Activated CD8-positive, alpha-beta memory T cell treated with anti-CD3 and anti-CD28 coated beads, Interleukin-2, amount 50 U/mL, for 1 hour (primary cell): ENCODE measurements around the gene ELOB.
"Not testable (repeated sequence)": the region's sequence is repeated elsewhere in the genome, so short reads cannot be mapped to it uniquely, and the experiment has no call there.

ENCODE experiments used
- DNase-seq: peaks from one replicate; pipeline ENCODE4 v3.0.0-alpha.2; 2020; ENCODE audit errors: extremely low read depth

Gene ELOB

DNA sequence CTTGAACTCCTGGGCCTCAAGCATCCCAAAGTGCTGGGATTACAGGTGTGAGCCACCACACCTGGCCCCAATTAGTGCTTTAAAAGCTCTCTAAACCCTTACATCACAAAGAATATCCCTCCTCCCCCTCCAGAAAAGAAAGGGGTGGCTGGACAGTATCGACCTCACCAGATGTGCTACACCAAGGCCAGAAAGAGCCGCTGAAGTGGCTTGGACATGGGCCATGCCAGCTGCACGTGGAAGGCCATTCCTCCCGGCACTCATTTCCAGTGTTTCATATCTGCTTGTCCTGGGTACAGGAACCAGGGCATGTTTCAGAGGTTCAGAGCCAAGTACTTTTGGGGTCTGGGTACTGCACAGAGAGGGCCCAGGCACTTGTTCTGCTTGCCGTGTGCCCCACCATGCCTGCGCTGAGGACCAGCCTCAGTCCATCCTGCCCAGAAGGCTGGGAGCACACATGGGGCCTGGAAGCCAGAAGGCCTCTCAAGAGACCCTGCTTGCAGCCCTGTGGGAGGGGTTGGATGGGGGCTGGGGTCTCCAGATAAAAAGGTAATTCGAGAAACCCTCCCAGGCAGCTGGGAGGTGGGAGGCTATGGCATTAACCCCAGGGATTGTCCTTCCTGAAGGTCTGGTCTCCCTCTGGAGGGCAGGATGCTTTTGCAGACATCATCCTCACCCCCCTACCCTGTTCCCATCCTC, 28.2 kb downstream of the ELOB start:
- DNase-seq, result no peak

DNA sequence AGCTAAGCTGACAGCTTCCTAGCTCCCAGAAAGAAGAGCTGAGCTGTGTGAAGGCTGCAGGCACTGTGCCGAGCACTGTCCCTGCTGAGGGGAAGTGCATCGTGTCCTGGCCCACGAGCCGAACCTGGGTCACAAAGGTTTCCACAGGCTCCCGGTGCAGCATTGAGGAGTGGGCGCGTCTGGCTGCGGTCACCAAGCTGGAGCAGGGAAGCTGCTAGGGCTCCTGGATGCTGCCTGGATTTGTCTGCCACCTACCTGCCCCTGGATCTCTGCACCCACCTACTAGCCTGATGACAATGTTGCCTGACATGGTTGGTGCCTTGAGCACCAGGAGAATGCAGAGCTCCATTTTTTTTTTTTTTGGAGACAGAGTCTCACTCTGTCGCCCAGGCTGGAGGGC, 31.1 kb downstream of the ELOB start:
- no peak for DNase-seq

DNA sequence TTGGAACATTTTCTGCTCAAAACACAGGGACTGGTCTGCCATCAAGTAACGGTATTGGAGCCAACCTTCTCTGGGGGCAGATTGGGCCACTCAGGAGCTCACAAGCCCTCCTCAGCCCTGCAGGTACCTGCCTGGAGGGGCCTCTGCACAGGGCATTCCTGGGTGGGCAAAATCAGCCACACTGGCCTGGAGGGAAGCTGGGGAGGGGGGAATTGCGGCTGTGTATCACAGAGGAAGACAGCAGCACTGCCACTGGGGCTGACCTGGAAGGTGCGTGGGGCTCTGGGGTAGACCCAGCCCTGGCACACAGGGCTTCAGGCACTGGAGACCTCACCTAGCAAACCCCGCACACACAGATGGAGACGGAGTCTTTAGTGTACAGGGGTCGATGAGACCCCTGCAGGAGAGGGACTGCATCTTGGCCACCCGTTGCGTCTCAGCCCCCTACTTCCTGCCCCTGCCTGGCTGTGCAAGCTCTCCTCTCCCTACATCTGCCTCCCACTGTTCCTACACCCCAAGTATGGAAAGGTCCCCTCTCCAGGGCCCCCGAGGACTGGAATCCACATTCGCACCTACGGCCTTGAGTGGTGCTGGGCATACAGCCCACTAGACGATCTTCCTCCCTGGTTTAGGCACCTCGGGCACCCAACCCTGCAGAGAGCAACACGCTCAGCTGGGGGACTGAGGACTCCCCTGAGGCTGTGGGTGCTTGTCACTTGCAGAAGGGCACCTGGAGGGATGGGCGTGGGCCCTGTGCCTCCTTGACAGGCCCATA, 31.8 kb downstream of the ELOB start:
- DNase-seq, result no peak

DNA sequence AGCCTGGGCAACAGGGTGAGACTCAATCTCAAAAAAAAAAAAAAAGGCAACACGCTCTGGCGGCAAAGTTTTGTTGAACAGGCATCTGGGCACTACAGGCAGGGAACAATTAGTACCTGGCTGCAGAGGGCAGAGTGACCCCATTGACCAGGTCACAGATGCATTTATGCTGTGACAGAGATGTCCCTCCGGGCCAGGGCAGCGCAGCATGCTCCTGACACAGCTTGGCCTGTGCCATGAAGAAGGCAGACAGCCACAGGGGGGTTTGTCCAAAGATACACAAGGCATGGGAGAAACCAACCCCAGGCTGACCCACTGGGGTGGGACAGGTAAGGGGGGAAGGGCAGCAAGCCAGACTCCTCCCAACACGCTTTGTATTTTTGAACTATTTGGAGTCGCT, 32.4 kb downstream of the ELOB start:
- DNase-seq, result no peak

DNA sequence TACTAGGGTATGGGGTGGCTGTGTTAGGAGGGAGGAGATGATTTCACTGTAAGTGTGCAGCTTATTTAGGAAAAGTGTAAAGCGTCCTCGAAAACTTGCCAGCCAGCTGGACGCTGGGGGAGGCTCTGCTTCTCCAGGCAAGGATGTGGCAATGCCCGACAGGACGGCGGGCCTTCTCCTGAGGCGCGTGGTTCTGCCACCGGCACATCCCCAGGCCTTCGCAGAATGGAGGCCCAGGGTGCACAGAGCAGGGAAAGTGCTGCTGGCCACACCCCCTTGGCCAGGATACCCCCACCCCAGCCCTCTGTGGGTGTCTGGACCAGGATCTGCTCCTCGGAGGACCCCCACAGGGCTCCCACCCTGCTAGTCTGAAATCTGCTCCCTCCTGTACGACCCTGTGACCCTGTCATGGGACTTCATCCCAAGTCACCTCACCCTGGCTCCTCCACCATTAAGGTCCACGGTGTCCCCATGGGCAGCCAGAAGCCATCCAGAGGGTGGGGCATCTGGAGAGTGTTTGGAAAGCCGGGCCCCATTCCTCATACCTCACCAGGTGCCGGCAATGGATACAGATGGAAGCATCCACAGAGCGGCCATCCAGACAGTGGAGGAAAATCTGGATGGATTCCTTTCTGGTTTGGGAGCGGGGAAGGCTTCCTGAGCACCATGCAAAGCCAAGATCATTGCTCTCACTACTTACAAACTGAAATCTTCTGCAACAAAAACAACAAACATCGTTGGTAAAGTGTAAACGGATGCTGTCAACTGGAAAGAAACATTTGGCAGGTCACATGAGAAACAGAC, 33.9 kb downstream of the ELOB start:
- DNase-seq, result no peak

DNA sequence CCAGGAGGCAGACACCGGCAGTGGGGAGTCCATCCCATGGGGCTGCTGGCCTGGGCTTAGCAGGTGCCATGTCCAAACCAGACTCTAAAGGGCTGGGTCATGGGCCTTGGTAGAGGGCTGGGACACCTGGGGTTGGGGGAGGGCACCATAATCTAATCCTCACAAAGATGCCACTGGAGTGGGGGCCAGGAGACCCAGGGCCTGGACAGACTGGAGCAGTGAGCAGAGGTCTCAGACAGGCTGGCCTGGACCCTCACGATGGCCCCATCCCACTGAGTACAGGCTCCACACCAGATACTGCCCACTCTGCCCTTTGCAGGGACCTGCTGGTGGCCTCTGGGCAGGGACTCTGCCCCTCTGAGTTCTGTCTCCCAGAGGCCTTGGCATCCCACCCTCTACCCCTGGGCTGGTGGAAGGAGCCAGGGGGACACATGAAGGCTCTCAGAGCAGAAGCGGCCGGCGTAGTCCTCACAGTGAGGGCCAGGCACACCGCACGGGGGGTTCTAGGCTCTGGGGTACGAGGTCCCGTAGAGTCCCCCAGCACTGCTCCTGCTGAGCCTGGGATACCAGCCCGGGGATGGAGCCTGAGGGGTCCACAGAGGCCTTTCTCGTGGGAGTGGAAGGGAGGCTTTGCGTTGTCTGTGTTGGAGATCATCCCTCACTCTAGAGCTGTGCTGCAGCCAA, 34.6 kb downstream of the ELOB start:
- DNase-seq, result no peak

DNA sequence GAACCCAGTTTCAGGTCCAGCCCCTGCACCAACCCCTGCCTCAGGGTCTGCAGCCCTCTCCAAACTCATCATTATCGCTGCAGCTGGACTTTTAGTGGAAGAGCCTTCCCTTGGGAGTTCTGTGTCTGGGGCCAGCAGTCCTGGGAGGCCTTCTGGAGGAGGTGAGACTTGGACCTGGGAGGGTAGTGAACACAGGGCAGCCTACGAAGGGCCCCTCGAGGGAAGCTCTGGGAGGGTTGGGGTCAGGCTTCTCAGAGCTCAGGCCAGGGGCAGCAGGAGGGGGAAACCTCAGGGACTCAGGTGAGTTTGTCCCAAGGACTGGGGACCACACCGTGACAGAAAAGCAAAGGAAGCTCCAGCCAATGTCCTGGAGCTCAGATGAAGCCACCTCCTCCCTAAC, 35.9 kb downstream of the ELOB start:
- no peak for DNase-seq

DNA sequence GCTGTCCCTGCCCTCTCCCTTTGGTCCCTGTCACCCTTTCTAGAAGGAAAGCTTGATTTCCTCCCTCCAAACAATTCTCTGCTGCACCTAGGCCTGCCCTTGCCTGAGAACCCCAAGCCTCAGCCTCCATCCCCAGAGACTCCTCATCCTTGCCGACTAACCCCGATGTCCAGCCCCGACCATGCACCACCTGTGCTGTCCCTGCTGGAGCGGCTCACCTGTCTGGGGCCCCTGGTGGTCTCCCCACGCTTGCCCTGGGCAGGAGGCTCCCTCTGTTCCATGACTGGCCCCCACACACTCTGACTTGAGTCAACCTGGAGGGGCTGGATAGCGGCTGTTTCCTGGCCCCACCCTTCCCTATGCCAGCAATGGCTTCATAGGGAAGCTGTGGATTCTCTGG, 36.6 kb downstream of the ELOB start:
- DNase-seq, result no peak

DNA sequence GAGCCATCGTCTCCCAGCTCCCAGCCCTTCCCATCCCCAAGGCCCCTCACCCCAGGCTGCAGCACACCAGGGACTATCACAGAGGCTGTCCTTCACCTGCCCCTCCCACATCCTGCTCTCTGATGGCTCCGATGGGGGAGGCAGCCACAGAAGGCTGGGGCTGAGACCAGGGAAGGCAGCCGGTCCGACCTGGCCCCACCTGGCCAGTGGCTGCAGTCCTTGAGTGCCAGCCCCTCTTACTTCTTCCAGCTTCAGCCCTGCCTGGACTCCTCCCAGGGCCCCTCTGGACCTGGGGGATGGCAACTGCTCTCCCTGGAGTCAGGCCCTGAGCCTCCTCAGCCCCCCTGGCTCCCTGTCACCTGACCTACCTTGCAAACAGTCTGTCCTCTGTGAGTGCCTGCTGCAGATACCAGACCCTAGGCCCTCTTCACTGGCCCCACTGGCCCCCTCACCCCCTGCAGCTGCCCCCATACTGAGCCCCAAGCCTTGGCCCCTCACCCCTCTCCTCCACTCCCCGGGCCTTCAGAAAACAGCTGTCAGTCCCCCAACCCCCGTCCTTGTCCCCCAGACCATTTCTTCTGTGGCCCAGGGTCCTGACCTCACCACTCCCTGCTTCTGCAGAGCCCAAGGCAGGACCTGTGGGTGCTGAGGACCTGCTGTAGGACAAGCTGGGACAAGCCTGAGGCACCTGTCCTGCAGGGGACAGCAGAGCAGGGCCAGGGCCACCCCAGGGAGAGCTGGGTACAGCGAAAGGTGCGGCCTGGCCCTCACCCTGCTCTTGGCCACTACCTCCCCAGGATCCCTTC, 37.3 kb downstream of the ELOB start:
- no peak for DNase-seq

DNA sequence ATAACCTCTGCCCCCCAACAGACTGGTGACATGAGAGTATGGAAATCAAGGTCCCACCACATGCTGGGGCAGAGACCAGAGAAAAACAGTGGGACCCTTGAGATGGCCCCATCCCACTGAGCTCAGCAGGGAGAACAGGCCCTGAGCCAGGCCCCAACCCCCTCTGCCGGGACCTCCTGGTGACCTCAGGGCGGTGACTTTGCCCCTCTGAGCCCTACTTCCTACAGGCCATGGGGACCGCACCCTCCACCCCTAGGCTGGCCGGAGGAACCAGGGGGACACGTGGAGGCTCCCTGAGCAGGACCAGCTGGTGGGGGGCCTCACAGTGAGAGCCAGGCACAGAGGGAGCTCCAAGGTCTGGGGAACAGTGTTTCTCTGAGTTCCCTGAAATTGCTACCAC, 38.5 kb downstream of the ELOB start:
- no peak for DNase-seq

DNA sequence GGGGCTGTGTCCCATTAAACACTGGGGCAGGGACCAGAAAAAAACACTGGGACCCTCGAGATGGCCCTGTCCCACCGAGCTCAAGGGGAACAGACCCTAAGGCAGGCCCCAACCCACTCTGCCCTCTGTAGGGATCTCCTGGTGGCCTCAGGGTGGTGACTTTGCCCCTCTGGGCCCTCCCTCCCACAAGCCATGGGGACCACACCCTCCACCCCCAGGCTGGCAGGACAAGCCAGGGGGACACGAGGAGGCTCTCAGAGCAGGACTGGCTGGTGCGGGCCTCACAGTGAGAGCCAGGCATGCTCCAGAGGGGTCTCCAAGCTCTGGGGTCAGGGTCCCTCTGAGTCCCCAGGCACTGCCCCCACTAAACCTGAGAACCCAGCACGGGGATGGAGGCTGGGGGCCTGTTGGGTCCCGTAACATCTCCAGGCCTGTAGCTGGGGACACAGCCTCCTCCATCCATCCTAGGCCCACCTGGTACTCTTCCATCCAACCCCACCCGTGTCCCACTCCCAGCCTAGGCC, 39.1 kb downstream of the ELOB start:
- no peak for DNase-seq

DNA sequence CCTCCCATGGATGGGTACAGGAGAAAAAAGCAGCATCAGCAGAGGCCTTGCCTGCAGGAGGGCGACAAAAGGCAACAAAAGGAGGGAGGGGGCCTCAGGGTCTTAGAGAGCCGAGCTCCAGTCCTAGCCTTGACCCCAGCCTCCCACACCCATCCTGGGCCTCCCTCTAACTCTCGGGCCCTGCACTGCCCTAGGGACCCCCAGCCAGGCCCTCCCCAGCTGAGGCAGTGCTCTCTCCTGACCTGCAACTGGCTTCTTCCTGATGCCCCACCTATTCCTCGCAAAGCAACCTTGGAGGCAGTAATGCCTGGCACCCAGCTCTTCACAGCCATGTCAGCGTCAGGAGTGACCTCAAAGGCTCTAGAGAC, 39.9 kb downstream of the ELOB start:
- no peak for DNase-seq

DNA sequence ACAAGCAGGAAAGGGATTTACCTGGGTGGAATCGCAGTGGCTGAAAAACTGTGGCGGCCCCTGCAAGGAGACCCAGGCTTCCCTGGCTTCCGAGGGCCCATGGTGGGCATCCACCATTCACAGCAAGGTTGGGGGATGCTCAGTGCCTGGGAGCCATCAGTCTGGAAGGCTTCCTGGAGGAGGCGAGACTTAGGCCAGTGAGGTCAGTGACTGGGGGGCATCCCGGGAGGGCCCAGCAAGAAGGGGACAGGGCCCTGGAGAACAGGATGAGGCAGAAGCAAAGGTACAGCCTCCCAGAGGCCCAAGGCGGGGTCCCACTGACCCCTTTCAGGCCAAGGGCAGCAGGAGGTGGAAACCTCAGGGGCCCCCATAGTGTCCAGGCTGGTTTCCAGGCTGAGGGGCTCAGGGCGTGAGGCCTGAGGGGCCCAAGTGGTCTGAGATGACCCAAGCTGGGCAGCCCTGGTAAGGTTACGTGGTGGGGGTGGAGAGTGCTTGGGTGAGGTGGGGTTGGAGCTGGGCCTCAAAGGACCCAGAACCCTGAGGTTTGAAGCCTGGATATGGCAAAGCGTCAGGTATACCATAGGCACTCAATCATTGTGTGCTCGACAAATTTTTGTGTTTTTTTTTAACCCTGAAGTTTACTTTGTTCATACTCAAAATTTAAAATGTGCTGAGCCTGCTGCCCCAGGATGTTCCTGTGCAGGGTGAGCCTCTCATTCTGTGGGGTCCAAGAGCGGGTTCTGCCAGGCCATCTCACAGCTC, 40.4 kb downstream of the ELOB start:
- DNase-seq, result no peak

DNA sequence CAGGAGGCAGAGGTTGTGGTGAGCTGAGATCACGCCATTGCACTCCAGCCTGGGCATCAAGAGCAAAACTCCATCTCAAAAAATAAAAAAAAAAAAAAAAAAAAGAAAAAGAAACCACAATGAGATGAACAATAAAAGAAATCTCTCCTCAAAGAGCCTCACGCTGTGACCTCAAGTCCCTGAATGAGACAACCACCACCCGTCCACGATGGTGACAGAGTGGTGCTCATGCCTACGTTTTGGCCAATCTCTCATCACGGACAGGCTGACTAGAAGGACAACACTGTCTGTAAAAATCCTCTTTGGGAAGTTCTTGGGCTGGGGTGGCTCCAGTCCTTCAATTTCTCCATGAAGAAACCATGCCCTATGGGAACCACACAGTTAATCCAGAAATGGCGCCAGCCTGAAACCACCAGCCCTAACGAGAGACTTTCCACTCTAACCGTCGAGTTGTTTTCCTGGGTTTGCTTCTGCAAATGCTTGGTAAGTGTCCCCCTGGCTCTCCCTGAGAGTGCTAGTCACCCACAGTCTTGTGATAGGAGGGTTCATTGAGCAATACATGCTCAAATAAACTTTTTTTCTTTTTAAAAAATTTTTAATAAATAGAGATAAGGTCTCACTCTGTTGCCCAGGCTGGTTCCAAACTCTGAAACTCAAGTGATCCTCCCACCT, 42.1 kb downstream of the ELOB start:
- no peak for DNase-seq

DNA sequence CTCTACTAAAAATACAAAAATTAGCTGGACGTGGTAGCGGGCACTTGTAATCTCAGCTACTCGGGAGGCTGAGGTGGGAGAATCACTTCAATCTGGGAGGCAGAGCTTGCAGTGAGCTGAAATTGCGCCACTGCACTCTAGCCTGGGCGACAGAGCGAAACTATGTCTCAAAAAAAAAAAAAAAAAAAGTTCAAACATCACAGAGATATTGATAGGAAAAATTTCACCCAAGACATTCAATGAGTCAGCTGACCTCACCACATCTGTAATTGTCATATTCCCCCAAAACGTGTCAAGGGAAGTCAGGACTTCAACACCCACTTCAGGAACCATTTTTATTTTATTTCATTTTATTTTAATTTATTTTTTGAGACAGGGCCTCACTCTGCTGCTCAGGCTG, 49.0 kb downstream of the ELOB start:
- no peak for DNase-seq

DNA sequence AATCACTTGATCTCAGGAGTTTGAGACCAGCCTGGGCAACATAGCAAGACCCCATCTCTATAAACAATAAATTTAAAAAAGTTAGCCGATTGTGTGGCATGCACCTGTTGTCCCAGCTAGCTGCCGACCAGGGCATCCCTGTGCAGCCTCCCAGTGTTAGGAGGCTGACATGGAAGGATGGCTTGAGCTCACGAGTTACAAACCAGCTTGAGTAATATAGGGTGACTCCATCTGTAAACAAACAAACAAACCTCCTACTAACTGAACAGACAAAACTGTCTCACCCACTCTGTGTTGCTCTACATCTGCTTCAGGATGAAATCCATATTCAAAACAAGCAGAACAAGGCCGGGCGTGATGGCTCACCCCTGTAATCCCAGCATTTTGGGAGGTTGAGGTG, 50.2 kb downstream of the ELOB start:
- no peak for DNase-seq

DNA sequence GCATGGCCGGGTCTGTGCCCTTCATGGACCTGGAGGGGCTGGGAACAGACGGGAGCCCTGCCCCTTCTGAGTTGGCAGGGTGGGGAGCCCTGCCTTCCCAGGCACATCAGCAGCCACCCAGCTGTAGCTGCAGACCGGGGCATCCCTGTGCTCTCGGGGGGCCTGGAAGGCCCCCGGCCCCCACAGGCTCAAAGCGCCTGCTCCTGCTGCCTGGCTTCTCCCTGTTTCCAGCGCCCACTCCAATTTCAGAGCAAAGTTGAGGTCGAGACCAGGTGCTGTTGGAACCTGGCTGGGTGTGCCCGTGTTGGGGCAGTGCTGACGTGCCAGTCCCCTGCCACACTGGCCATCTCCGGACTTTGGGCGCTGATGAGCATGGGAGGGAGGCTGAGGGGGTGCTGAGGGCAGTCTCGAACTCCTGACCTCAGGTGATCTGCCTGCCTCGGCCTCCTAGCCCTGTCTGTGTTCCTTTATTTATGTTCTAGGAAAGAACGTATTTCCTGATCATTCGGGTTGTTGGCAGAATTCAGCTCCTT, 52.2 kb downstream of the ELOB start:
- DNase-seq, result no peak

DNA sequence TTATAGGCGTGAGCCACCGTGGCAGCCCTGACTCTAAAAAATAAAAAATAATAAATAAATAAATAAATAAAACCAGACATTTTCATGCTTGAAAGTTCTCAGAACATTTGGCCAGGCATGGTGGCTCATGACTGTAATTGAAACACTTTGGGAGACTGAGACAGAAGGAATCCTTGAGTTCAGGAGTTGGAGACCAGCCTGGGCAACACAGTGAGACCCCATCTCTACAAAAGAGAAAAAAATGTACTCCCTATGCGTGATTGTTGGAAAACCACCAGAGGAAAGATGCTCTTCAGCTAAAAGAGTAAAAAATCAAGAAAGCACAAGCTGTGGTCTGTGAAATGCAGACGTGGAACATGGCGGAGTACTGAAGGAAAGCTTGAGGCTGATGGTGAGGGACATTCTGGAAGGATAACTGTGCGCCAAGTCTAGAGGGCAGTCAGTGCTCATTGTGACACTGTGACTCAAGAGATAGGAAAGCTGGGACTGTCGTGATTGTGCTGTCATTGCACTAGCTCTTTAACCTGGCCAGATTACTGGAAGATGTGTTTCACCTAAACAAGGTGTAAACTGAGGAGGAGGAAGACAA, 52.9 kb downstream of the ELOB start:
- DNase-seq, result no peak

DNA sequence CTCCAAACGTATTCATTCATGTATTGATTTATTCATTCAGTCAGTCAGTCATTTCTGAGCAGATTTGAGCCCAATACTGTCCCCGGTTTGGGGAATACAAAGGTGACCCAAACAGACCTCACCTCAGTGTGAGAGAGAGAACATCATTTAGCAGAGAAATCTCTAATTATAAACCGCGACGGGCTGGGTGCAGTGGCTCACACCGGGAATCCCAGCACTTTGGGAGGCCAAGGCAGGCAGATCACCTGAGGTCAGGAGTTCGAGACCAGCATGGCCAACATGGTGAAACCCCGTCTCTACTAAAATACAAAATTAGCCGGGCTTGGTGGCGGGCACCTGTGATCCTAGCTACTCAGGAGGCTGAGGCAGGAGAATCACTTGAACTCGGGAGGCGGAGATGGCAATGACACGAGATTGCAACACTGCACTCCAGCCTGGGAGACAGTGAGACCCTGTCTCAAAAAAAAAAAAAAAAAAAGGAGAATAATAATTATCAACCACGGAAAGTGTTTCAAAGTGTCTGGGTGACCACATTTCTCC, 55.4 kb downstream of the ELOB start:
- DNase-seq, result not testable (repeated sequence)
